ENCODE results near the gene OR7G2. TPM values are rescaled to one million over a fixed set of nuclear protein-coding genes. Genes with fewer than 3 reads are reported as not detected.

The OR7G2 gene
- total RNA-seq, 1 experiment from 2014 or later = not detected

GRCh38 chr19:9144920-9145319 lies 37.6 kb upstream of the OR7G2 start:
- Histone ChIP-seq H3K27ac (ENCODE audit: low read length) (no peak overlapping the region), H3K36me3 (ENCODE audit: insufficient read depth, low read length) (peaks cover 71% of the 10 kb centered on the region), H3K9me3 (ENCODE audit: low read length) (peaks cover 16% of the 10 kb centered on the region; the same call in 1 of the 2 replicates), H3K4me2 (ENCODE audit: low read depth, low read length, poor library complexity, severe bottlenecking) (no peak overlapping the region), H3K79me2 (ENCODE audit: low read length) (peaks cover 97% of the 10 kb centered on the region), H3K4me3 (ENCODE audit: low read length) (no peak overlapping the region), H3K4me1 (ENCODE audit: low read length) (peaks cover 8% of the 10 kb centered on the region), H2AFZ (ENCODE audit: low read length) (no peak overlapping the region), H3K9me2 (replicated peaks; ENCODE audit: insufficient read depth, low read length) (no peaks in the 10 kb centered on the region), H3K27me3 (ENCODE audit: low read length) (no peaks in the 10 kb centered on the region), H3K9ac (ENCODE audit: low read length) (no peak overlapping the region), H4K20me1 (ENCODE audit: insufficient read depth, low read depth, low read length) (0 out of 2 replicates have a peak, but pooled peaks cover 19% of the 10 kb centered on the region)
- DNase-seq = no peak

GRCh38 chr19:9140159-9140874 lies 33.0 kb upstream of the OR7G2 start, which contains the start of gene ZNF317:
TSS of gene ZNF317 (plus strand) at chr19:9140397. CDS start at chr19:9156017, 15,620 bp downstream.
- Histone ChIP-seq H3K9ac (ENCODE audit: low read length) (peak within 1 kb of the TSS; percentile 94), H3K36me3 (ENCODE audit: insufficient read depth, low read length) (peaks cover 42% of the 10 kb centered on the region), H3K9me2 (replicated peaks; ENCODE audit: insufficient read depth, low read length) (no peaks in the 10 kb centered on the region), H4K20me1 (ENCODE audit: insufficient read depth, low read depth, low read length) (no peaks in the 10 kb centered on the region), H3K27me3 (ENCODE audit: low read length) (no peaks in the 10 kb centered on the region), H3K4me1 (ENCODE audit: low read length) (peaks cover 18% of the 10 kb centered on the region), H3K27ac (ENCODE audit: low read length) (peak within 1 kb of the TSS; percentile 59), H3K9me3 (ENCODE audit: low read length) (peaks cover 13% of the 10 kb centered on the region; the same call in 1 of the 2 replicates), H3K79me2 (ENCODE audit: low read length) (peaks cover 51% of the 10 kb centered on the region), H3K4me2 (ENCODE audit: low read depth, low read length, poor library complexity, severe bottlenecking) (peak within 1 kb of the TSS; percentile 93), H3K4me3 (ENCODE audit: low read length) (peak within 1 kb of the TSS; percentile 88), H2AFZ (ENCODE audit: low read length) (peak within 1 kb of the TSS; percentile 100)
- peak; percentile 98 for DNase-seq

DNA sequence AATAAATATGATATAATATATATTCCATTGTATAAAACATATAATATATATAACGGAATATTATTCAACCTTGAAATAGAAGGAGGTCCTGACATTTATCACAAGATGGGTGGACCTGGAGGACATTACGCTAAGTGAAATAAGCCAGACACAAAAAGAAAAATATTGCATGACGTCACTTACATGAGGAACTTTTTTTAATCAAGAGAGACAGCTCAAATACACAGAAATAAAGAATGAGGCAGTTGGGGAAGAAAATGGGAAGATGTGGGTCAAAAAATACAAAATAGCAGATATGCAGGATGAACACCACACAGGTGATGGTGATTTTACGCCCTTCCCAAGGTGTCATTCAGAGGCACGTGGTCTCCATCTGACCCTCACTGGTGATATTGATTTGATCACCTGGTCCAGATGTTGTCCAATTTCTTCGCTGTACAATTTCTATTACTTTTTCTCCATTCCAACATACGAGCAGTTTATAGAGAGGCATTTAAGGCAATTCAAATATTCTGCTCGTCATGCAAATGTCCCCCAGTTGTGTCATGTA lies 32.4 kb upstream of the OR7G2 start:
- H3K79me2 ChIP-seq (ENCODE audit: low read length) = peaks cover 45% of the 10 kb centered on the region
- H3K4me3 ChIP-seq (ENCODE audit: low read length) = peak overlapping the region; percentile 88
- no peaks in the 10 kb centered on the region for H3K27me3 ChIP-seq (ENCODE audit: low read length)
- H3K4me2 ChIP-seq (ENCODE audit: low read depth, low read length, poor library complexity, severe bottlenecking) = peak overlapping the region; percentile 93
- no peak for DNase-seq
- no peak overlapping the region for H3K27ac ChIP-seq (ENCODE audit: low read length)
- peak overlapping the region; percentile 100 for H2AFZ ChIP-seq (ENCODE audit: low read length)
- H4K20me1 ChIP-seq (ENCODE audit: insufficient read depth, low read depth, low read length) = no peaks in the 10 kb centered on the region
- peaks cover 18% of the 10 kb centered on the region for H3K4me1 ChIP-seq (ENCODE audit: low read length)
- H3K36me3 ChIP-seq (ENCODE audit: insufficient read depth, low read length) = peaks cover 36% of the 10 kb centered on the region
- no peaks in the 10 kb centered on the region for H3K9me2 ChIP-seq (replicated peaks; ENCODE audit: insufficient read depth, low read length)
- peaks cover 13% of the 10 kb centered on the region; the same call in 1 of the 2 replicates for H3K9me3 ChIP-seq (ENCODE audit: low read length)
- H3K9ac ChIP-seq (ENCODE audit: low read length) = peak overlapping the region; percentile 94

DNA sequence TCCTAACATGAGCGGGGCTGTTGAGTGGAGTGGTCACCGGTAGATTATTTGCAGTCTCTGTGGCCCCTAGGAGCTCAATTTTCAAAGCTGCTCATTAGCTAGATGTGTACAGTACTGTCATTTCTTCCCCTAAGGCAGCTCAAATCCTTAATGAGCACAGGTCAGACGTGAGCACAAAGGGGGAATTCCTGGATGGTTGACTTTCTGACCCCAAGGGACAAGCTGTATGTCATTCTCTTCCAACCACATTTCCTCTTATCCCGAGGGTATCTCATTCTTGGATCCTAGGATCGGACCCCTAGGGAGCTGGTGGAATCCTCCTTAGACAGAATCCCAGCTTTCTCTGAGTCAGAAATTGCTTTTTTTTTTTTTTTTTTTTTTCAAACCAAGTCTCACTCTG lies 25.1 kb upstream of the OR7G2 start:
- no peaks in the 10 kb centered on the region for H3K27me3 ChIP-seq (ENCODE audit: low read length)
- H3K36me3 ChIP-seq (ENCODE audit: insufficient read depth, low read length) = no peaks in the 10 kb centered on the region
- H3K79me2 ChIP-seq (ENCODE audit: low read length) = no peaks in the 10 kb centered on the region
- H3K4me3 ChIP-seq (ENCODE audit: low read length) = no peak overlapping the region
- no peak for DNase-seq
- no peak overlapping the region for H3K9ac ChIP-seq (ENCODE audit: low read length)
- no peak overlapping the region for H3K27ac ChIP-seq (ENCODE audit: low read length)
- H4K20me1 ChIP-seq (ENCODE audit: insufficient read depth, low read depth, low read length) = no peaks in the 10 kb centered on the region
- H3K9me2 ChIP-seq (replicated peaks; ENCODE audit: insufficient read depth, low read length) = no peaks in the 10 kb centered on the region
- peaks cover 5% of the 10 kb centered on the region for H3K4me1 ChIP-seq (ENCODE audit: low read length)
- no peak overlapping the region for H3K4me2 ChIP-seq (ENCODE audit: low read depth, low read length, poor library complexity, severe bottlenecking)
- no peaks in the 10 kb centered on the region for H3K9me3 ChIP-seq (ENCODE audit: low read length)
- H2AFZ ChIP-seq (ENCODE audit: low read length) = no peak overlapping the region

DNA sequence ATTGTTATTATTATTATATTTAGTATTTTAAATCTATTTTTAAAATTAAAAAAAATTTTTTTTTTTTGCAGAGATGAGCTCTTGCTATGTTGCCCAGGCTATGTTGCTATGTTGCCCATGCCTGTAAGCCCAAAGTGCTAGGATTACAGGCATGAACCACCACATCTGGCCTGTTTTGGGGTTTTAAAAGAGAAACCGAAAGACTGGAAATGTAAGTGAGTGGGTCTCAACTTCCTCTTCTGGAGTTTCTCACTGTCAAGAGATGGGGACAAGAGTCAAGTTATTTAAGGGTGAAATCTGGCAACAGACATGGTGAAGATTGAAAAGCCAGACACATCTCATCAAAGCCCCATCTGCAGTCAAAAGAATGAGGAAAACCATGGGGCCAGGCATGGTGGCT lies 23.7 kb upstream of the OR7G2 start:
- H3K27me3 ChIP-seq (ENCODE audit: low read length) = no peaks in the 10 kb centered on the region
- H3K4me2 ChIP-seq (ENCODE audit: low read depth, low read length, poor library complexity, severe bottlenecking) = no peak overlapping the region
- no peak overlapping the region for H3K9ac ChIP-seq (ENCODE audit: low read length)
- no peaks in the 10 kb centered on the region for H4K20me1 ChIP-seq (ENCODE audit: insufficient read depth, low read depth, low read length)
- no peak overlapping the region for H3K27ac ChIP-seq (ENCODE audit: low read length)
- DNase-seq = peak; percentile 51
- H3K9me3 ChIP-seq (ENCODE audit: low read length) = no peaks in the 10 kb centered on the region
- H3K36me3 ChIP-seq (ENCODE audit: insufficient read depth, low read length) = no peaks in the 10 kb centered on the region
- H3K4me3 ChIP-seq (ENCODE audit: low read length) = no peak overlapping the region
- H3K9me2 ChIP-seq (replicated peaks; ENCODE audit: insufficient read depth, low read length) = no peaks in the 10 kb centered on the region
- no peaks in the 10 kb centered on the region for H3K4me1 ChIP-seq (ENCODE audit: low read length)
- no peak overlapping the region for H2AFZ ChIP-seq (ENCODE audit: low read length)
- H3K79me2 ChIP-seq (ENCODE audit: low read length) = no peaks in the 10 kb centered on the region

GRCh38 chr19:9128171-9128570 lies 20.9 kb upstream of the OR7G2 start:
- no peaks in the 10 kb centered on the region for H3K79me2 ChIP-seq (ENCODE audit: low read length)
- no peak overlapping the region for H2AFZ ChIP-seq (ENCODE audit: low read length)
- no peaks in the 10 kb centered on the region for H3K36me3 ChIP-seq (ENCODE audit: insufficient read depth, low read length)
- no peaks in the 10 kb centered on the region for H3K9me2 ChIP-seq (replicated peaks; ENCODE audit: insufficient read depth, low read length)
- no peaks in the 10 kb centered on the region for H4K20me1 ChIP-seq (ENCODE audit: insufficient read depth, low read depth, low read length)
- no peak overlapping the region for H3K4me2 ChIP-seq (ENCODE audit: low read depth, low read length, poor library complexity, severe bottlenecking)
- no peaks in the 10 kb centered on the region for H3K4me1 ChIP-seq (ENCODE audit: low read length)
- H3K9me3 ChIP-seq (ENCODE audit: low read length) = no peaks in the 10 kb centered on the region
- H3K4me3 ChIP-seq (ENCODE audit: low read length) = no peak overlapping the region
- no peak overlapping the region for H3K27ac ChIP-seq (ENCODE audit: low read length)
- H3K27me3 ChIP-seq (ENCODE audit: low read length) = no peaks in the 10 kb centered on the region
- DNase-seq = no peak
- H3K9ac ChIP-seq (ENCODE audit: low read length) = no peak overlapping the region

GRCh38 chr19:9126900-9127405 lies 19.7 kb upstream of the OR7G2 start, which contains the start of gene OR7G3:
TSS of gene OR7G3 (minus strand) at chr19:9126950. CDS start at chr19:9126950, 0 bp downstream.
- no peaks in the 10 kb centered on the region for H3K4me1 ChIP-seq (ENCODE audit: low read length)
- no peaks in the 10 kb centered on the region for H3K79me2 ChIP-seq (ENCODE audit: low read length)
- H3K9me3 ChIP-seq (ENCODE audit: low read length) = no peaks in the 10 kb centered on the region
- no peak within 1 kb of the TSS for H3K4me3 ChIP-seq (ENCODE audit: low read length)
- no peaks in the 10 kb centered on the region for H3K9me2 ChIP-seq (replicated peaks; ENCODE audit: insufficient read depth, low read length)
- no peak within 1 kb of the TSS for H3K9ac ChIP-seq (ENCODE audit: low read length)
- H3K36me3 ChIP-seq (ENCODE audit: insufficient read depth, low read length) = no peaks in the 10 kb centered on the region
- H3K27me3 ChIP-seq (ENCODE audit: low read length) = no peaks in the 10 kb centered on the region
- no peak within 1 kb of the TSS for H3K4me2 ChIP-seq (ENCODE audit: low read depth, low read length, poor library complexity, severe bottlenecking)
- H2AFZ ChIP-seq (ENCODE audit: low read length) = no peak within 1 kb of the TSS
- H3K27ac ChIP-seq (ENCODE audit: low read length) = no peak within 1 kb of the TSS
- no peak for DNase-seq
- no peaks in the 10 kb centered on the region for H4K20me1 ChIP-seq (ENCODE audit: insufficient read depth, low read depth, low read length)

GRCh38 chr19:9116547-9116946 lies 9.3 kb upstream of the OR7G2 start:
- no peak overlapping the region for H3K4me2 ChIP-seq (ENCODE audit: low read depth, low read length, poor library complexity, severe bottlenecking)
- no peak overlapping the region for H2AFZ ChIP-seq (ENCODE audit: low read length)
- no peaks in the 10 kb centered on the region for H3K4me1 ChIP-seq (ENCODE audit: low read length)

More at GRCh38 chr19:9116547-9116946, 9.3 kb upstream of the OR7G2 start:
- no peaks in the 10 kb centered on the region for H3K27me3 ChIP-seq (ENCODE audit: low read length)
- H3K4me3 ChIP-seq (ENCODE audit: low read length) = no peak overlapping the region
- H3K36me3 ChIP-seq (ENCODE audit: insufficient read depth, low read length) = no peaks in the 10 kb centered on the region
- no peaks in the 10 kb centered on the region for H3K9me3 ChIP-seq (ENCODE audit: low read length)
- H3K9ac ChIP-seq (ENCODE audit: low read length) = no peak overlapping the region
- H3K9me2 ChIP-seq (replicated peaks; ENCODE audit: insufficient read depth, low read length) = no peaks in the 10 kb centered on the region
- H3K79me2 ChIP-seq (ENCODE audit: low read length) = no peaks in the 10 kb centered on the region
- H3K27ac ChIP-seq (ENCODE audit: low read length) = no peak overlapping the region
- no peaks in the 10 kb centered on the region for H4K20me1 ChIP-seq (ENCODE audit: insufficient read depth, low read depth, low read length)
- no peak for DNase-seq
